Measurements from ENCODE around the gene TNPO1. TPM values are rescaled to one million over a fixed set of nuclear protein-coding genes. Genes with fewer than 3 reads are reported as not detected.
"Not testable (repeated sequence)": the region's sequence is repeated elsewhere in the genome, so short reads cannot be mapped to it uniquely, and the experiment has no call there.

TNPO1 gene
- total and polyA plus RNA-seq, 2 of the 8 experiments (the other 6 are each of a cell fraction or from before 2014, with no cell fraction given) = 38.5 to 211 TPM

GRCh38 chr5:72932686-72933085, 116.2 kb downstream of the TNPO1 start:
- POLR2A ChIA-PET (ENCODE audit: partially characterized antibody); FAIRE-seq: not testable (repeated sequence)

More at GRCh38 chr5:72932686-72933085, 116.2 kb downstream of the TNPO1 start:
- H3K56ac ChIP-seq (replicated peaks; ENCODE audit: insufficient read length, low read depth, low read length); H2AK5ac ChIP-seq (ENCODE audit: low read depth, low read length); H3K14ac ChIP-seq (ENCODE audit: insufficient read length); H3K18ac ChIP-seq (ENCODE audit: extremely low read depth, low read length); H2BK12ac ChIP-seq (ENCODE audit: low read depth, low read length); H3K79me1 ChIP-seq (ENCODE audit: low read depth, low read length); DNase-seq (ENCODE audit: low read depth in 1 of 2, low spot score in 2 of 2); H2BK120ac ChIP-seq (replicated peaks; ENCODE audit: low read depth, low read length); H4K5ac ChIP-seq (ENCODE audit: insufficient read length, low read depth, low read length); H3K4me2 ChIP-seq (ENCODE audit: insufficient read depth in 1 of 2, low read depth in 2 of 2, low read length in 2 of 2); H2BK5ac ChIP-seq (ENCODE audit: low read depth, low read length); H2BK20ac ChIP-seq (ENCODE audit: low read length); H2AFZ ChIP-seq (ENCODE audit: low read length); H3K4me1 ChIP-seq (replicated peaks in 1 of 4; ENCODE audit: control insufficient read depth in 3 of 4, insufficient read depth in 4 of 4, low read length in 3 of 4); H3K79me2 ChIP-seq (ENCODE audit: control insufficient read depth in 1 of 2, insufficient read depth in 2 of 2, low read length in 2 of 2); H3K23ac ChIP-seq (ENCODE audit: insufficient read length); H4K8ac ChIP-seq (ENCODE audit: extremely low read depth, insufficient read depth, low read length); H3K9ac ChIP-seq (replicated peaks in 1 of 4; ENCODE audit: extremely low read depth in 1 of 4, low read depth in 3 of 4, low read length in 3 of 4); H2BK15ac ChIP-seq (ENCODE audit: low read length); H4K20me1 ChIP-seq (replicated peaks in 1 of 2; ENCODE audit: control insufficient read depth in 1 of 2, insufficient read depth in 2 of 2, low read length in 2 of 2); CTCF ChIA-PET (ENCODE audit: partially characterized antibody); H3K27me3 ChIP-seq (replicated peaks in 1 of 4; ENCODE audit: control insufficient read depth in 3 of 4, extremely low read depth in 1 of 4, insufficient read depth in 3 of 4, low read length in 3 of 4); H3K4ac ChIP-seq (replicated peaks; ENCODE audit: insufficient read length, low read depth, low read length); H3K27ac ChIP-seq (ENCODE audit: low read depth, low read length); H3K36me3 ChIP-seq (ENCODE audit: control insufficient read depth in 2 of 4, insufficient read depth in 4 of 4, low read length in 3 of 4); H4K91ac ChIP-seq (replicated peaks; ENCODE audit: insufficient read length, low read length); H3K4me3 ChIP-seq (ENCODE audit: extremely low read depth in 1 of 4, insufficient read depth in 2 of 4, low read depth in 3 of 4, low read length in 4 of 4); H3K23me2 ChIP-seq (ENCODE audit: low read depth, low read length): not testable (repeated sequence)
- WGBS, 2 experiments (ENCODE audit: extremely low coverage in 1 of 2, insufficient coverage in 1 of 2, insufficient read length in 1 of 2, insufficient replicate concordance in 2 of 2, low coverage in 1 of 2, low lambda C conversion rate in 2 of 2, missing lambda C conversion rate in 1 of 2) = 92% methylated on average over 2 of the region's 2 CpGs; no CpG with 5 or more reads in 1 of the 2 experiments
- peaks cover 3 to 10% of the 10 kb centered on the region in 2 experiments; a peak in 3 of 4 replicates for H3K9me3 ChIP-seq (ENCODE audit: insufficient read depth in 2 of 2, low read depth in 1 of 2, low read length in 1 of 2)

Data from H1 (cell line).